OCI-LY7 (cell line): ENCODE data around the gene ZNF23. TPM values are rescaled to one million over a fixed set of nuclear protein-coding genes. Genes with fewer than 3 reads are reported as not detected.

Source experiments
- total RNA-seq, 2 experiments: library from RNA; depleted of rRNA in 1 of 2; stranded (reverse); fragments of >200 nt in 1 of 2; shearing (Covaris generic) in 1 of 2; gene quantifications; 2 replicates each; pipeline ENCODE4 v1.2.3, GENCODE V29; 2014 to 2022

ZNF23 gene
- total RNA-seq, 2 experiments from 2014 or later: 7.4 to 11.8 TPM

Other genes with a start within 250 kb of the ZNF23 start
- gene HYDIN, start 231.5 kb downstream of the ZNF23 start, total RNA-seq (2014; rRNA removed; shearing (Covaris generic)): not detected in 2 replicates
- 0.63 TPM in 1 of 2 replicates, not detected in the other for gene HYDIN, start 231.5 kb downstream of the ZNF23 start, total RNA-seq (2022)
- 10.6 and 10.9 TPM in 2 replicates for gene CMTR2, start 172.8 kb downstream of the ZNF23 start, total RNA-seq (2014; rRNA removed; shearing (Covaris generic))
- 7.9 and 10.4 TPM in 2 replicates for gene CMTR2, start 172.8 kb downstream of the ZNF23 start, total RNA-seq (2022)
- gene CALB2, start 103.5 kb downstream of the ZNF23 start, total RNA-seq (2014; rRNA removed; shearing (Covaris generic)): not detected in 2 replicates
- gene CALB2, start 103.5 kb downstream of the ZNF23 start, total RNA-seq (2022): not detected in 2 replicates
- gene TLE7, start 20.2 kb downstream of the ZNF23 start, total RNA-seq (2014; rRNA removed; shearing (Covaris generic)): not detected in 2 replicates
- not detected in 2 replicates for gene TLE7, start 20.2 kb downstream of the ZNF23 start, total RNA-seq (2022)
- 3.5 and 3.7 TPM in 2 replicates for gene ZNF19, start 27.1 kb upstream of the ZNF23 start, total RNA-seq (2014; rRNA removed; shearing (Covaris generic))
- 3.9 and 5.3 TPM in 2 replicates for gene ZNF19, start 27.1 kb upstream of the ZNF23 start, total RNA-seq (2022)
- gene CHST4, start 64.2 kb upstream of the ZNF23 start, total RNA-seq (2014; rRNA removed; shearing (Covaris generic)): 4.5 and 6.6 TPM in 2 replicates
- gene CHST4, start 64.2 kb upstream of the ZNF23 start, total RNA-seq (2022): 0.28 and 0.29 TPM in 2 replicates
- not detected in 2 replicates for gene TAT, start 114.8 kb upstream of the ZNF23 start, total RNA-seq (2014; rRNA removed; shearing (Covaris generic))
- gene TAT, start 114.8 kb upstream of the ZNF23 start, total RNA-seq (2022): not detected in 2 replicates
- gene MARVELD3, start 163.9 kb upstream of the ZNF23 start, total RNA-seq (2014; rRNA removed; shearing (Covaris generic)): not detected in 2 replicates
- gene MARVELD3, start 163.9 kb upstream of the ZNF23 start, total RNA-seq (2022): not detected in 2 replicates